ENCODE results near the gene SNX20. TPM values are rescaled to one million over a fixed set of nuclear protein-coding genes. Genes with fewer than 3 reads are reported as not detected.

SNX20 gene
- total RNA-seq, 5 donors from 2014 or later (not counting 1 experiment from before 2014, with no cell fraction given), result 38.8 to 85.2 (median 69.6) TPM

DNA sequence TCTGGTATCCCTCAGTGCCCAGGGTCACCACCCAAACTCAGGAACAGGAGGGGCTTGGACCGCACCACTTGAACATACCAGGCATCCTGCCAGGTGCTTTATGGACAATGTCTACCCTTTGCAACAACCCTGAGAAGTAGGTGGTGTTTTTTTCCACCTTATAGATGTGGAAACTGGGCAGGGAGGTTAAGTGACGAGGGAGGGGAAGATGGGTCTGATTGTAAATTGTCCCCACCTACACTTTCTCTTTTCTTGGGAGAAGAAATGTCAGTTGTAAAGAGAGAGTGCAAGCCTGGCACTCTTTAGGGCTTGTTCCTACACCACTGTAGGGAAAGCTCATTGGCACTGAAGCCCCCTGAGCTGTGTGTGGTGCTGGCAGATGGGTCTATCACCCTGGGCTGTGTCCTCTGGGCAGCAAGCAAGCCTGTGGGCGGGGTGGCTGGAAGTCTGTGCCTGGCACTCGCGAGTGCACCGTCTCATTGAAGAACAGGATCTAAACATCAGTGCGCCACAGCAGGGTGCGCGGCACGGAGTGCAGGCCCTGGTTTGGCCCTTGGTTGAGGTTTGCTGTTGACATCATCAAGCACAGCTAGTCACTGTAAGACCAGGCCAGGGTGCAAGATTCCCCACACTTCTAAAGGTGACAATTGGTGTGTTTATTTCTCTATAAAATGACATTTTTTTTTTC, 27.4 kb upstream of the SNX20 start:
- H3K9me3 ChIP-seq, result peaks cover 3% of the 10 kb centered on the region
- peaks cover 2 to 16% of the 10 kb centered on the region in 2 experiments for H3K4me1 ChIP-seq (ENCODE audit: control insufficient read depth in 1 of 2, extremely low read depth in 1 of 2, insufficient read depth in 2 of 2, low read length in 2 of 2)
- no peaks in the 10 kb centered on the region for H3K27me3 Mint-ChIP-seq
- ATAC-seq (replicated peaks in 1 of 4) (peak; percentile 60 to 83 (median 74)), DNase-seq (peak in 4 of 35 experiments; percentile 12 to 36 (median 23))
- H3K4me3 ChIP-seq (ENCODE audit: control insufficient read depth in 1 of 2, extremely low read depth in 1 of 2, low read length in 1 of 2), result no peak overlapping the region
- peak overlapping the region; percentile 14 for H3K27ac ChIP-seq (ENCODE audit: low read length)
- POLR2A ChIA-PET, result interaction anchor here in 1 of 2 donors (0.7 kb wide), 1 partner anchor 59 kb away, joined by 3 read pairs; no protein-coding TSS in a partner anchor
- peak overlapping the region; percentile 82 for H3K27ac Mint-ChIP-seq
- H3K4me1 Mint-ChIP-seq, result peaks cover 21 to 52% (median 45%) of the 10 kb centered on the region in 3 donors
- WGBS (ENCODE audit: insufficient coverage), result 51% methylated on average over 5 of the region's 10 CpGs
- CTCF ChIA-PET, result interaction anchor here in 1 of 2 donors (0.6 to 1.5 kb wide), 5 partner anchors 12 to 98 kb away, joined by 3 to 5 read pairs (median 3); partner anchors contain the start of gene CYLD
- peak overlapping the region in 1 of 3 donors; percentile 37 for H3K4me3 Mint-ChIP-seq
- no peaks in the 10 kb centered on the region for H3K36me3 ChIP-seq (ENCODE audit: control insufficient read depth in 2 of 2, extremely low read depth in 1 of 2, insufficient read depth in 1 of 2, low read length in 1 of 2)
- peaks cover 11 to 18% (median 18%) of the 10 kb centered on the region in 3 donors for H3K9me3 Mint-ChIP-seq
- no peaks in the 10 kb centered on the region for H3K27me3 ChIP-seq (replicated peaks in 1 of 2; ENCODE audit: control insufficient read depth in 2 of 2, extremely low read depth in 1 of 2, insufficient read depth in 2 of 2, low read length in 1 of 2)
- peaks cover 38% of the 10 kb centered on the region for H3K36me3 Mint-ChIP-seq

GRCh38 chr16:50706250-50706649, 25.1 kb upstream of the SNX20 start:
- ChIA-PET CTCF (no interaction called here), POLR2A (no interaction called here)
- no peak overlapping the region for H3K4me3 Mint-ChIP-seq
- H3K27ac Mint-ChIP-seq, result no peak overlapping the region
- no peaks in the 10 kb centered on the region for H3K27me3 ChIP-seq (replicated peaks in 1 of 2; ENCODE audit: control insufficient read depth in 2 of 2, extremely low read depth in 1 of 2, insufficient read depth in 2 of 2, low read length in 1 of 2)
- 89% methylated on average over 3 of the region's 3 CpGs for WGBS (ENCODE audit: insufficient coverage)
- DNase-seq (no peak), ATAC-seq (replicated peaks in 1 of 4) (no peak)
- no peak overlapping the region for H3K4me3 ChIP-seq (ENCODE audit: control insufficient read depth in 1 of 2, extremely low read depth in 1 of 2, low read length in 1 of 2)
- H3K4me1 ChIP-seq (ENCODE audit: control insufficient read depth in 1 of 2, extremely low read depth in 1 of 2, insufficient read depth in 2 of 2, low read length in 2 of 2), result peaks cover 2 to 19% of the 10 kb centered on the region in 2 experiments
- peaks cover 3% of the 10 kb centered on the region for H3K9me3 ChIP-seq
- H3K4me1 Mint-ChIP-seq, result peaks cover 29 to 68% (median 41%) of the 10 kb centered on the region in 3 donors
- H3K36me3 Mint-ChIP-seq, result peaks cover 33% of the 10 kb centered on the region
- no peak overlapping the region for H3K27ac ChIP-seq (ENCODE audit: low read length)
- peaks cover 11 to 18% (median 18%) of the 10 kb centered on the region in 3 donors for H3K9me3 Mint-ChIP-seq
- H3K36me3 ChIP-seq (ENCODE audit: control insufficient read depth in 2 of 2, extremely low read depth in 1 of 2, insufficient read depth in 1 of 2, low read length in 1 of 2), result no peaks in the 10 kb centered on the region
- no peaks in the 10 kb centered on the region for H3K27me3 Mint-ChIP-seq

- H3K4me3 ChIP-seq (ENCODE audit: control insufficient read depth in 1 of 2, extremely low read depth in 1 of 2, low read length in 1 of 2), result no peak overlapping the region
- POLR2A ChIA-PET, result no interaction called here
- H3K4me3 Mint-ChIP-seq, result no peak overlapping the region
- no peaks in the 10 kb centered on the region for H3K27me3 Mint-ChIP-seq
- peaks cover 3% of the 10 kb centered on the region for H3K9me3 ChIP-seq
- whole genome bisulfite sequencing (ENCODE audit: insufficient coverage), result 100% methylated on average over 1 of the region's 5 CpGs
- peaks cover 2 to 19% of the 10 kb centered on the region in 2 experiments for H3K4me1 ChIP-seq (ENCODE audit: control insufficient read depth in 1 of 2, extremely low read depth in 1 of 2, insufficient read depth in 2 of 2, low read length in 2 of 2)
- peaks cover 29 to 73% (median 40%) of the 10 kb centered on the region in 3 donors for H3K4me1 Mint-ChIP-seq
- peaks cover 11 to 18% (median 18%) of the 10 kb centered on the region in 3 donors for H3K9me3 Mint-ChIP-seq
- H3K36me3 Mint-ChIP-seq, result peaks cover 32% of the 10 kb centered on the region
- no peaks in the 10 kb centered on the region for H3K36me3 ChIP-seq (ENCODE audit: control insufficient read depth in 2 of 2, extremely low read depth in 1 of 2, insufficient read depth in 1 of 2, low read length in 1 of 2)
- ATAC-seq (replicated peaks in 1 of 4) (no peak), DNase-seq (no peak)
- no peak overlapping the region for H3K27ac ChIP-seq (ENCODE audit: low read length)
- no peaks in the 10 kb centered on the region for H3K27me3 ChIP-seq (replicated peaks in 1 of 2; ENCODE audit: control insufficient read depth in 2 of 2, extremely low read depth in 1 of 2, insufficient read depth in 2 of 2, low read length in 1 of 2)
- peak overlapping the region in 1 of 2 donors; percentile 66 for H3K27ac Mint-ChIP-seq
- CTCF ChIA-PET, result no interaction called here
Measured at GRCh38 chr16:50705436-50706110, 24.5 kb upstream of the SNX20 start.

GRCh38 chr16:50704245-50704644, 23.1 kb upstream of the SNX20 start:
- Mint-ChIP-seq H3K4me3 (no peak overlapping the region), H3K36me3 (peaks cover 32% of the 10 kb centered on the region), H3K4me1 (peaks cover 33 to 74% (median 41%) of the 10 kb centered on the region in 3 donors), H3K27me3 (no peaks in the 10 kb centered on the region), H3K27ac (no peak overlapping the region), H3K9me3 (peaks cover 11 to 18% (median 18%) of the 10 kb centered on the region in 3 donors)
- H3K4me3 ChIP-seq (ENCODE audit: control insufficient read depth in 1 of 2, extremely low read depth in 1 of 2, low read length in 1 of 2), result no peak overlapping the region
- WGBS (ENCODE audit: insufficient coverage), result no CpG with 5 or more reads among the region's 1 CpG
- H3K4me1 ChIP-seq (ENCODE audit: control insufficient read depth in 1 of 2, extremely low read depth in 1 of 2, insufficient read depth in 2 of 2, low read length in 2 of 2), result peaks cover 0 to 24% of the 10 kb centered on the region in 2 experiments
- DNase-seq, result no peak
- ChIA-PET POLR2A (interaction anchor here in 1 of 2 donors (0.6 to 0.7 kb wide), 2 partner anchors 58 to 87 kb away, joined by 3 read pairs; no protein-coding TSS in a partner anchor), CTCF (interaction anchor here in 1 of 2 donors (0.7 kb wide), 1 partner anchor 577 kb away, joined by 4 read pairs; no protein-coding TSS in a partner anchor)
- H3K36me3 ChIP-seq (ENCODE audit: control insufficient read depth in 2 of 2, extremely low read depth in 1 of 2, insufficient read depth in 1 of 2, low read length in 1 of 2), result no peaks in the 10 kb centered on the region
- H3K27ac ChIP-seq (ENCODE audit: low read length), result no peak overlapping the region
- peaks cover 3% of the 10 kb centered on the region for H3K9me3 ChIP-seq
- H3K27me3 ChIP-seq (replicated peaks in 1 of 2; ENCODE audit: control insufficient read depth in 2 of 2, extremely low read depth in 1 of 2, insufficient read depth in 2 of 2, low read length in 1 of 2), result no peaks in the 10 kb centered on the region
- ATAC-seq (replicated peaks in 1 of 4), result no peak

DNA sequence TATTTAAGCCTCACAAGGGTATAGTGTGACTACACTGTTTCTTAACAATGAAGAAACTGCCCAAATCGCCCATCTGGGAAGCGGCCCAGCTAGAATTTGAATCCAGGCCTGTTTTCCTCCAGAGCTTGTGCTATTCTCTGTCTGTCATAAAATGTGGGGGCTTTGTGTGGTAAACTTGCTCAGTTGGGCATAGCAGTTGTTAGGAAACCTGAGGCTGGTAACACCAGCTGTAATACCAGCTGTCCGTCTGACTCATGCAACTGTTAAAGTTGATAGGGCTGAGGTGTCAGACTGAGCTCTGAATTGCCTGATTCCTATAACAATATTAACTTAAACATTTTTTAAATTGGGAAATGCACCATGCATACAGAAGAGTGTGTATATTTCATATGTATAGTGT, 21.6 kb upstream of the SNX20 start:
- no peaks in the 10 kb centered on the region for H3K36me3 ChIP-seq (ENCODE audit: control insufficient read depth in 2 of 2, extremely low read depth in 1 of 2, insufficient read depth in 1 of 2, low read length in 1 of 2)
- peak overlapping the region in 1 of 2 donors; percentile 58 for H3K27ac Mint-ChIP-seq
- no peak for DNase-seq
- H3K4me1 Mint-ChIP-seq, result peaks cover 36 to 74% (median 36%) of the 10 kb centered on the region in 3 donors
- H3K4me1 ChIP-seq (ENCODE audit: control insufficient read depth in 1 of 2, extremely low read depth in 1 of 2, insufficient read depth in 2 of 2, low read length in 2 of 2), result peaks cover 0 to 29% of the 10 kb centered on the region in 2 experiments
- WGBS (ENCODE audit: insufficient coverage), result 100% methylated on average over 2 of the region's 3 CpGs
- H3K9me3 ChIP-seq, result peaks cover 3% of the 10 kb centered on the region
- ChIA-PET POLR2A (interaction anchor here (0.5 to 0.9 kb wide), 2 partner anchors 46 to 428 kb away, joined by 3 to 4 read pairs; no protein-coding TSS in a partner anchor), CTCF (interaction anchor here in 1 of 2 donors (0.8 kb wide), 1 partner anchor 44 kb away, joined by 3 read pairs; no protein-coding TSS in a partner anchor)
- ATAC-seq (replicated peaks in 1 of 4), result no peak
- peaks cover 11 to 18% (median 18%) of the 10 kb centered on the region in 3 donors for H3K9me3 Mint-ChIP-seq
- H3K27ac ChIP-seq (ENCODE audit: low read length), result no peak overlapping the region
- no peak overlapping the region for H3K4me3 Mint-ChIP-seq
- no peaks in the 10 kb centered on the region for H3K27me3 Mint-ChIP-seq
- H3K4me3 ChIP-seq (ENCODE audit: control insufficient read depth in 1 of 2, extremely low read depth in 1 of 2, low read length in 1 of 2), result no peak overlapping the region
- no peaks in the 10 kb centered on the region for H3K27me3 ChIP-seq (replicated peaks in 1 of 2; ENCODE audit: control insufficient read depth in 2 of 2, extremely low read depth in 1 of 2, insufficient read depth in 2 of 2, low read length in 1 of 2)
- peaks cover 29% of the 10 kb centered on the region for H3K36me3 Mint-ChIP-seq

All from T-cell (primary cell).